Right lobe of liver (tissue), 4 donors: ENCODE results near the gene LYSMD1.

Source experiments
- CTCF ChIP-seq, 4 donors: fragments of 200-600 bp in 3 of 4; fragments of 450-650 bp in 1 of 4; IDR thresholded peaks; one replicate each; pipeline versions ENCODE4 v1.5.1 to v1.8.0; 2016 to 2022; ENCODE audit warnings: antibody characterized with exemption in 4 of 4, mild to moderate bottlenecking in 2 of 4
- POLR2A ChIP-seq: fragments of 450-650 bp; IDR thresholded peaks from one replicate; pipeline ENCODE4 v1.6.1; 2017; ENCODE audit warnings: antibody characterized with exemption, mild to moderate bottlenecking
- donor health status: DM: no; HTN: no; CAD: no.
- donor health status: DM: no; HTN: no; CAD: no.
- donor health status: DM: no; HTN: yes; CAD: no.

GRCh38 chr1:151146072-151146411 lies 19.7 kb downstream of the LYSMD1 start:
- no peak for TF ChIP-seq CTCF (IDR thresholded peaks at IDR 0.05)
- TF ChIP-seq POLR2A = no peak
